ENCODE results near the gene KLHL17. TPM values are rescaled to one million over a fixed set of nuclear protein-coding genes. Genes with fewer than 3 reads are reported as not detected.

KLHL17 gene
- total RNA-seq, 5 donors from 2014 or later (not counting 1 experiment from before 2014, with no cell fraction given): 17.5 to 45.3 (median 37.1) TPM

DNA sequence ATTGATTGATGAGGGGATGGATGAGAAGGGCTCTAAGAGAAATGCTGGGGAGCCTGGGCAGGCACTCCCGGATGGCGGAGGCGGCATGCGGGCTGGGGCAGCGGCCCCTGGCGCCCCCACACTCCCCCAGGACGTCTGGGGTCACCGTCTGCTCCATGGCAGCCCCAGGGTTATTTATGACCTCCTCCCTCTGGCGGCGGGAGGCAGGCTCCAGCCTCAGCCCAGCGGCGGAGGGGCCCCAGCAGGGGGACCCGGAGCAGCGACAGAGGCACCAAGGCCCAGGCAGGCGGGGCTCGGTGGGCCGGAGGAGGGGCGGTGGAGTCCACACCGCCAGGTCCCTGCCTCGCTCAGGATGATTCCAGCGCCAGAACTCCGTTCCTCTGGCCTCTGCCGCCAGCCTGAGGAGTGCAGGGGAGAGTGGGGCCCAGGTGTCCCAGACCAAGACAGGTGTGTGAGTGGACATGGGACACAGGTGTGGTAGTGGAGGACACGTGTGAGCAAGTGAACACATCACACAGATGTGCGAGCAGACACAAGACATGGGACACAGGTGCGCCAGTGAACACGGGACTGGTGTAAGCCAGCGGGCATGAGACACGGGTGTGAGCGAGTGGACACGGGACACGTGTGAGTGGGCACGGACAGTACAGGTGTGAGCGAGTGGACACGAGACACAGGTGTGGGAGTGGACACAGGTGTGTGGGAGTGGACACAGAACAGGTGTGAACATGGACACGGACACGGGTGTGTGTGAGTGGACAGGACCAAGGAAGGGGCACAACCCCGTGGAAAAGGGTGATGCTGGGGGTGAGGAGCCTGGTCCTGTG lies 39.2 kb upstream of the KLHL17 start:
- H3K4me3 Mint-ChIP-seq: peak overlapping the region in 2 of 3 donors; percentile 26 to 41
- POLR2A ChIA-PET: no interaction called here
- CTCF ChIA-PET: no interaction called here
- H3K36me3 Mint-ChIP-seq: no peaks in the 10 kb centered on the region
- Histone ChIP-seq H3K9me3 (no peaks in the 10 kb centered on the region), H3K27ac (ENCODE audit: low read length) (no peak overlapping the region), H3K27me3 (replicated peaks in 1 of 2; ENCODE audit: control insufficient read depth in 2 of 2, extremely low read depth in 1 of 2, insufficient read depth in 2 of 2, low read length in 1 of 2) (peaks cover 5 to 89% of the 10 kb centered on the region in 2 experiments), H3K4me1 (ENCODE audit: control insufficient read depth in 1 of 2, extremely low read depth in 1 of 2, insufficient read depth in 2 of 2, low read length in 2 of 2) (peaks cover 7 to 44% of the 10 kb centered on the region in 2 experiments), H3K36me3 (ENCODE audit: control insufficient read depth in 2 of 2, extremely low read depth in 1 of 2, insufficient read depth in 1 of 2, low read length in 1 of 2) (no peaks in the 10 kb centered on the region), H3K4me3 (ENCODE audit: control insufficient read depth in 1 of 2, extremely low read depth in 1 of 2, low read length in 1 of 2) (no peak overlapping the region)
- ATAC-seq (replicated peaks in 1 of 4) (peak; percentile 33 to 55 (median 40)), DNase-seq (peak in 5 of 35 experiments; percentile 35 to 61 (median 47))
- H3K4me1 Mint-ChIP-seq: peaks cover 15 to 27% (median 17%) of the 10 kb centered on the region in 3 donors
- H3K27me3 Mint-ChIP-seq: peaks cover 26 to 64% of the 10 kb centered on the region in 2 donors
- H3K27ac Mint-ChIP-seq: peak overlapping the region in 1 of 2 donors; percentile 52
- WGBS (ENCODE audit: insufficient coverage): 31% methylated on average over 38 of the region's 38 CpGs
- no peaks in the 10 kb centered on the region for H3K9me3 Mint-ChIP-seq

DNA sequence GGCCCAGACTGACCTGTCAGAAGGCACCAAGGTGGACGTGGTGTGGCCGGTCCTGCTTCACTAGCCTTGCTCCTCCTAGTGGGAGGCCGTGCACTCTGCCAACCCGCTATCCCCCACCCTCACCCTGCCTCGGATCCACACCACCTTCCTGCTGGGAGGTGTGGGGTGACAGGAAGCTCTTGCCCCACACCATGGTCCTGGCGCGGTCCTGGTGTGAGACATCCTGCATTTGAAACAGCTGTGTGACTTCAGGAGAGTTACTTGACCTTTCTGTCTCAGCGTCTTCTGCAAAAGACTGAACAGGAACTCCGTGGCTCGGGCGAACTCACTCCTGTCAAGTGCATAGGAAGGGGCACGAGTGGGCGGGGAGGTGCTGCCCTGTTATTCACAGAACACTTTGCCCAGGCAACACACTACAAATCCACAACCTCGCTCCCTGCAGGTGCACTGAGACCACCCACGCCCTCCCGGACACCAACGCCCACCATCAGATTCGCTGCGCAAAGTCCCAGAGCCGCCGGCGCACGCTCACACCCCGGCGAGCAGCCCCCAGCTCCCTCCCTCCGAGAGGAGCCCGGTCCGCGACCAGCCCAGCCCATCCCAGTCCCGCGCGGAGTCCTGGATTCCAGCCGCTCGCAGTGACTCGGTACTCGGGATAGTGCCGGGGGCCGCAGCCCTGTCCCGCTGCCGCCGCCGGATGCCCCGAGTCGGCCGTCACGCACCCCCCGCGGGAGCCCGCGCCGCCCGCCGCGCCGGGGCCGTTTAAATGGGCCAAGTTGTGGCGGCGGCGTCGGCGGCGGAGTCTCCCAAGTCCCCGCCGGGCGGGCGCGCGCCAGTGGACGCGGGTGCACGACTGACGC lies 37.0 kb upstream of the KLHL17 start, which contains the start of gene SAMD11:
Gene SAMD11 (plus strand): TSS at position 793 of the 860 bp plus-strand sequence. CDS start 509 bp downstream, outside the sequence.
- Histone ChIP-seq H3K27me3 (replicated peaks in 1 of 2; ENCODE audit: control insufficient read depth in 2 of 2, extremely low read depth in 1 of 2, insufficient read depth in 2 of 2, low read length in 1 of 2) (peaks cover 6 to 84% of the 10 kb centered on the region in 2 experiments), H3K4me3 (ENCODE audit: control insufficient read depth in 1 of 2, extremely low read depth in 1 of 2, low read length in 1 of 2) (peak within 1 kb of the TSS; percentile 37 to 72), H3K27ac (ENCODE audit: low read length) (no peak within 1 kb of the TSS), H3K36me3 (ENCODE audit: control insufficient read depth in 2 of 2, extremely low read depth in 1 of 2, insufficient read depth in 1 of 2, low read length in 1 of 2) (no peaks in the 10 kb centered on the region), H3K9me3 (no peaks in the 10 kb centered on the region), H3K4me1 (ENCODE audit: control insufficient read depth in 1 of 2, extremely low read depth in 1 of 2, insufficient read depth in 2 of 2, low read length in 2 of 2) (peaks cover 7 to 44% of the 10 kb centered on the region in 2 experiments)
- Mint-ChIP-seq H3K27me3 (peaks cover 26 to 67% of the 10 kb centered on the region in 2 donors), H3K4me1 (peaks cover 15 to 30% (median 19%) of the 10 kb centered on the region in 3 donors), H3K36me3 (no peaks in the 10 kb centered on the region), H3K4me3 (peak within 1 kb of the TSS; percentile 77 to 84 (median 81)), H3K27ac (no peak within 1 kb of the TSS), H3K9me3 (no peaks in the 10 kb centered on the region)
- POLR2A ChIA-PET: no interaction called here
- CTCF ChIA-PET: no interaction called here
- ATAC-seq (replicated peaks in 1 of 4) (peak; percentile 46 to 63 (median 60)), DNase-seq (peak in 34 of 35 experiments; percentile 27 to 78 (median 55))
- 2% methylated on average over 62 of the region's 72 CpGs for WGBS (ENCODE audit: insufficient coverage)

DNA sequence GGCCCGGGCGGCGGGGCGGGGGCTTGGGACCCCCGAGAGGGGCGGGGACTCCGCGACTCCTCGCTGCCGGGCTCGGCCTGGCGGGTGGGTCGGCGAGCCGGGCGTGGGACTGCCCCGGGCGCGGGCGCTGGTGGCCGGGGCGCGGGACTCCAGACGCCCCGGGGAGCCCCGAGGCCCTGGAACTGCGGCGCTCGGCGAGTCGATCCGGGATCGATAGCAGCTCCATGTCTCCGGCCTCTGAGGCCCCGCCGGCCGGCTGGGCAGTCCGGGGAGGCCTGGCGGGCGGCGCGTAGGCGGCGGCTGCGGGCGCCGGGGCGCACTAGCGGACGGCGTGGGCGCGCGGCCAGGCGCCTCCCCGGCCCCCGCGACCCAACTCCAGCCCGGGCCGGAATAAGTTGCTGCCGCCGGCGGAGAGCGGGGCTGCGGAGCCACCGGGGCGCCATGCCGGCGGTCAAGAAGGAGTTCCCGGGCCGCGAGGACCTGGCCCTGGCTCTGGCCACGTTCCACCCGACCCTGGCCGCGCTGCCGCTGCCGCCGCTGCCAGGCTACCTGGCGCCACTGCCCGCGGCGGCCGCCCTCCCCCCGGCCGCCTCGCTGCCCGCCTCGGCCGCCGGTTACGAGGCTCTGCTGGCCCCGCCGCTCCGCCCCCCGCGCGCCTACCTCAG lies 36.3 kb upstream of the KLHL17 start:
- POLR2A ChIA-PET: no interaction called here
- Histone ChIP-seq H3K4me1 (ENCODE audit: control insufficient read depth in 1 of 2, extremely low read depth in 1 of 2, insufficient read depth in 2 of 2, low read length in 2 of 2) (peaks cover 7 to 44% of the 10 kb centered on the region in 2 experiments), H3K9me3 (no peaks in the 10 kb centered on the region), H3K36me3 (ENCODE audit: control insufficient read depth in 2 of 2, extremely low read depth in 1 of 2, insufficient read depth in 1 of 2, low read length in 1 of 2) (no peaks in the 10 kb centered on the region), H3K27me3 (replicated peaks in 1 of 2; ENCODE audit: control insufficient read depth in 2 of 2, extremely low read depth in 1 of 2, insufficient read depth in 2 of 2, low read length in 1 of 2) (peaks cover 6 to 84% of the 10 kb centered on the region in 2 experiments), H3K4me3 (ENCODE audit: control insufficient read depth in 1 of 2, extremely low read depth in 1 of 2, low read length in 1 of 2) (peak overlapping the region in 1 of 2 donors; percentile 72), H3K27ac (ENCODE audit: low read length) (no peak overlapping the region)
- no peaks in the 10 kb centered on the region for H3K36me3 Mint-ChIP-seq
- peak in 2 of 4 experiments; percentile 2 to 26 for ATAC-seq (replicated peaks in 1 of 4)
- CTCF ChIA-PET: no interaction called here
- H3K4me3 Mint-ChIP-seq: peak overlapping the region in 2 of 3 donors; percentile 28 to 45
- DNase-seq: no peak
- H3K27me3 Mint-ChIP-seq: peaks cover 22 to 61% of the 10 kb centered on the region in 2 donors
- no peak overlapping the region for H3K27ac Mint-ChIP-seq
- WGBS (ENCODE audit: insufficient coverage): under 1% methylated on average over 98 of the region's 98 CpGs
- no peaks in the 10 kb centered on the region for H3K9me3 Mint-ChIP-seq
- peaks cover 15 to 30% (median 19%) of the 10 kb centered on the region in 3 donors for H3K4me1 Mint-ChIP-seq

DNA sequence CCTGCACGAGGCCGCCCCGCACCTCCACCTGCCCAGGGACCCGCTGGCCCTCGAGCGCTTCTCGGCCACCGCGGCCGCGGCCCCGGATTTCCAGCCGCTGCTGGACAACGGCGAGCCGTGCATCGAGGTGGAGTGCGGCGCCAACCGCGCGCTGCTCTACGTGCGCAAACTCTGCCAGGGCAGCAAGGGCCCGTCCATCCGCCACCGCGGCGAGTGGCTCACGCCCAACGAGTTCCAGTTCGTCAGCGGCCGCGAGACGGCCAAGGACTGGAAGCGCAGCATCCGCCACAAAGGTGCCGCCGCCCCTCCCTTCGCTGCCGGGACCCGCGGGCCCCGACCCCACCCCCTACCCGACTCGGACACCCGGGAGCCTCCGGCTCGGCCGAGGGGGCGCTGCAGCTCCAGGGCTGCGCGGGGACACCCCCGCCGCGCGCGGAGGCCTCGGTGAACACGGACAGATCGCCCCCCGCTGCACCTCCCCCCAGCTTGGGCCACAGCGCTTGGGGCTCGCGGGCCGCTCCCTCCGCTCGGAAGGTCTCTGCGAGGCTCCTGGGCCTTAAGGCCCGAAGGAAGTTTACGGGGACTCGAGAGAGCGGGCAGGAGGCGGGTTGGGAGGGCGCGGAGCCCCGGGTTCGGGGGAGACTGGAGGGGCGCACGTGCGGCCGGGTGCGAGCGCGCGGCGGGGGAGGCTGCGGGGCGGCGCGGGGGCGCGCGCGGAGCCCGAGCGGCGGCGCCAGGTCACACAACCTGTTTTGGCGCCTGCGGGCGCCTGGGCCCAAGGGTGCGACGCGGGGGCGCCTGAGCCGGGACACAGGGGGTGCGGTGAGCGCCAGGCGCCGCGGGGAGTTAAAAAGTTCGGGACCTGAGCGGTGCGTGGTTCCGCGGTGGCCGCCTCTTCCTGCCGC lies 35.5 kb upstream of the KLHL17 start:
- DNase-seq: no peak
- WGBS (ENCODE audit: insufficient coverage): 1% methylated on average over 118 of the region's 120 CpGs
- H3K36me3 ChIP-seq (ENCODE audit: control insufficient read depth in 2 of 2, extremely low read depth in 1 of 2, insufficient read depth in 1 of 2, low read length in 1 of 2): no peaks in the 10 kb centered on the region
- POLR2A ChIA-PET: no interaction called here
- H3K9me3 ChIP-seq: no peaks in the 10 kb centered on the region
- H3K4me1 ChIP-seq (ENCODE audit: control insufficient read depth in 1 of 2, extremely low read depth in 1 of 2, insufficient read depth in 2 of 2, low read length in 2 of 2): peaks cover 7 to 44% of the 10 kb centered on the region in 2 experiments
- Mint-ChIP-seq H3K27me3 (peaks cover 22 to 58% of the 10 kb centered on the region in 2 donors), H3K27ac (no peak overlapping the region), H3K4me1 (peaks cover 15 to 30% (median 19%) of the 10 kb centered on the region in 3 donors), H3K9me3 (no peaks in the 10 kb centered on the region), H3K4me3 (peak overlapping the region; percentile 28 to 45 (median 31)), H3K36me3 (no peaks in the 10 kb centered on the region)
- peak overlapping the region in 1 of 2 donors; percentile 72 for H3K4me3 ChIP-seq (ENCODE audit: control insufficient read depth in 1 of 2, extremely low read depth in 1 of 2, low read length in 1 of 2)
- peak in 2 of 4 experiments; percentile 5 to 15 for ATAC-seq (replicated peaks in 1 of 4)
- CTCF ChIA-PET: no interaction called here
- peaks cover 6 to 80% of the 10 kb centered on the region in 2 experiments for H3K27me3 ChIP-seq (replicated peaks in 1 of 2; ENCODE audit: control insufficient read depth in 2 of 2, extremely low read depth in 1 of 2, insufficient read depth in 2 of 2, low read length in 1 of 2)
- H3K27ac ChIP-seq (ENCODE audit: low read length): no peak overlapping the region

DNA sequence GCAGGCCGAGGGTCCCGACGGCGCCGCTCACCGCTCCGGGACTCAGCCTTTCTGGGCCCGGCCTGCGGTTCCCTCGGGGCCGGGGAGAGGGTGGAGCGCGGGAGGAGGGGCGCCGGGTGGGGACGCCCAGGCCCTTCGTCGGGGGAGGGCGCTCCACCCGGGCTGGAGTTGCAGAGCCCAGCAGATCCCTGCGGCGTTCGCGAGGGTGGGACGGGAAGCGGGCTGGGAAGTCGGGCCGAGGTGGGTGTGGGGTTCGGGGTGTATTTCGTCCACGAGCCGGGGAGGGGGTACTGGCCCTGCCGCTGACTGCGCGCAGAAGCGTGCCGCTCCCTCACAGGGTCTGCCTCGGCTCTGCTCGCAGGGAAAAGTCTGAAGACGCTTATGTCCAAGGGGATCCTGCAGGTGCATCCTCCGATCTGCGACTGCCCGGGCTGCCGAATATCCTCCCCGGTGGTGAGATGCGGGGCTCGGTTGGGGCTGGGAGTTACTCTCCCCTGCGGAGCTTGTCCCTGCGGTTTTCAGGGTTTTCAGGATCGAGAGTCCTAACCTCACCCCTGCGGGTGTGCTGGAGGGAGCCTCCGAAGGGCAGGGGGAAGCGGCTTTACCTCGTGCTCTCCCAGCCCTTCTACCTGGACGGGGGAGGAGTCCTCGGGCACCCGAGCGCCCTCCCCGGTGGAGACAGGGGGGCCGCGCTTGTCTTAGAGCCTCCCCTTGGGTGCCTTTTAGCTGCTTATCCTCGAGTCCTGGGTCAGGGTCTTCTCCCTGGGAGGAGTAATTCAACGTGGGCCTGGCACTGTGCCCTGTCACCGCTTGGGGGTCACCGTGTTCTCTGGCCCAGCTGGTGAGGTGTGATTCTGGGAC lies 34.6 kb upstream of the KLHL17 start:
- H3K36me3 Mint-ChIP-seq: no peaks in the 10 kb centered on the region
- peak overlapping the region; percentile 47 to 70 (median 58) for H3K4me3 Mint-ChIP-seq
- Histone ChIP-seq H3K4me1 (ENCODE audit: control insufficient read depth in 1 of 2, extremely low read depth in 1 of 2, insufficient read depth in 2 of 2, low read length in 2 of 2) (peaks cover 7 to 36% of the 10 kb centered on the region in 2 experiments), H3K36me3 (ENCODE audit: control insufficient read depth in 2 of 2, extremely low read depth in 1 of 2, insufficient read depth in 1 of 2, low read length in 1 of 2) (no peaks in the 10 kb centered on the region), H3K4me3 (ENCODE audit: control insufficient read depth in 1 of 2, extremely low read depth in 1 of 2, low read length in 1 of 2) (peak overlapping the region in 1 of 2 donors; percentile 32), H3K27ac (ENCODE audit: low read length) (no peak overlapping the region), H3K9me3 (no peaks in the 10 kb centered on the region), H3K27me3 (replicated peaks in 1 of 2; ENCODE audit: control insufficient read depth in 2 of 2, extremely low read depth in 1 of 2, insufficient read depth in 2 of 2, low read length in 1 of 2) (peaks cover 6 to 71% of the 10 kb centered on the region in 2 experiments)
- H3K27me3 Mint-ChIP-seq: peaks cover 18 to 49% of the 10 kb centered on the region in 2 donors
- CTCF ChIA-PET: no interaction called here
- ATAC-seq (replicated peaks in 1 of 4) (peak in 2 of 4 experiments; percentile 7 to 25), DNase-seq (no peak)
- H3K4me1 Mint-ChIP-seq: peaks cover 7 to 24% (median 13%) of the 10 kb centered on the region in 3 donors
- no peaks in the 10 kb centered on the region for H3K9me3 Mint-ChIP-seq
- POLR2A ChIA-PET: no interaction called here
- no peak overlapping the region for H3K27ac Mint-ChIP-seq
- 10% methylated on average over 42 of the region's 65 CpGs for WGBS (ENCODE audit: insufficient coverage)

Data from T-cell (primary cell).